NCI-H1105 (cell line): Measurements from ENCODE around the gene PTPRQ.

ENCODE experiments used
- DNase-seq: peaks from one replicate; lab custom pipeline; 2025; lab: John Stamatoyannopoulos, UW

Gene PTPRQ

DNA sequence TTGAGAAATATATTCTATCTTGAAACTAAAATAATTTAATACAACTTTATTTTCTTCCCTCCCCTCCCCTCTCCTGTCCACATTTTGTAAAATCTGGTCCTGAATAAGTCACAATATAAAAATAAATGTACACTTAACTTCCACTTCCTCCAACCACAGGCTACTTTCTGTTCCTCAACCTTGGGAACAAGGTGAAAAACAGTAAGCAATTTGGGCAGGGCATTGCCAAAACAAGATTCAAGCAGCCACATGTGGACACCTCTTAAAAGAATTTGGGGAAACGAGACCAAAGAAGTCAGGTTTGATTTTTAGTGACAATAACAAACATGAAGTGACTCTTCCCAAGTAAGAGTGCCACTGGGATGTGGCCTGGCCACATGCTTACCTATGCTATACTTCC, 115.7 kb downstream of the PTPRQ start:
- no peak for DNase-seq

- no peak for DNase-seq
Measured at GRCh38 chr12:80565271-80565670, 121.2 kb downstream of the PTPRQ start.

DNA sequence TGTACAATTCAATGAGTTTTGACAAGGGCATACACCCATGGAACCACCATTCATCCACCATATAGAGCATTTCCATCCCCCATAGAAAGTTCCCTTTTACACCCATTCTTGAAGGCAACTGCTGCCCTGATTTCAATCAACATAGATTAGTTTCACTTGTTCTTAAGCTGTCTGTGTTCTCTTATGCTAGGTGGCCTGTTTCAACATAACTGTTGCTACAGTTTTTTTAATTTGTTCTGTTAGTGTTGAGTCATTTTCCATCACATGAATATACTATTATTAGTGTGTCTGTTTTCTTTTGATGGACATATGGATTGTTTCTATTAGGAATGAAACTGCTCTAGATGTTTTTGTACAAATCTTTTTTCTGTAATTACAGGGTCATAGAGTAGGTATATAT, 123.4 kb downstream of the PTPRQ start:
- no peak for DNase-seq

DNA sequence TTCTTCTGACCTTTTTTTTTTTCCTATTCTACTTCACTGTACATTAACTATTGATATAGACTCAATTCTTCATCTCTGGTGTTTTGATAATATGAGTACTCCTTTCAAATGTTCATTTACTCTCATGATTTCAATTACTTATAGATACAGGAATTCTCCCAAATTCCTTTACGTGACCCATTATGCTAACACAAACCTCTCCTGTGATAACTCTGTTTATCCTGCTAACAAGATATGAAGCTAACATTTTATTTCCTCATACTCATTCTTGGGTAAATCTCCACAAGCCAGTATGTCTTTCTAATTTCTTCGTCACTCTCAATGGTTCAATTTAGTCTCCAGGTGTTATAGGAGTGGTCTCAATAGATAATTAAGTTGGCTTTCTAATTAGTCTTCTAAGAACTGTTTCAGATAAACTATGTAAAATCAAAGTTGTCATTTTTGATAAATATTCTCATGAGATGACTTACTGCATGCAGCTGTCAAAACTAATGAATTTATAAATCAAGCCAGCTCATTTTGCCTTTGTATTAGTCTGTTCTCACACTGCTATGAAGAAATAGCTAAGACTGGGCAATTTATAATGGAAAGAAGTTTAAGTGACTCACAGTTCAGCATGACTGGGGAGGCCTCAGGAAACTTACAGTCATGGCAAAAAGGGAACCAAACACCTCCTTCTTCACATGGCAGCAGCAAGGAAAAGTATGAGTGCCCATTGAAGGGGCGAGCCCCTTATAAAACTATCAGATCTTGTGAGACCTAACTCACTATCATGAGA, 132.8 kb downstream of the PTPRQ start:
- DNase-seq, result no peak

DNA sequence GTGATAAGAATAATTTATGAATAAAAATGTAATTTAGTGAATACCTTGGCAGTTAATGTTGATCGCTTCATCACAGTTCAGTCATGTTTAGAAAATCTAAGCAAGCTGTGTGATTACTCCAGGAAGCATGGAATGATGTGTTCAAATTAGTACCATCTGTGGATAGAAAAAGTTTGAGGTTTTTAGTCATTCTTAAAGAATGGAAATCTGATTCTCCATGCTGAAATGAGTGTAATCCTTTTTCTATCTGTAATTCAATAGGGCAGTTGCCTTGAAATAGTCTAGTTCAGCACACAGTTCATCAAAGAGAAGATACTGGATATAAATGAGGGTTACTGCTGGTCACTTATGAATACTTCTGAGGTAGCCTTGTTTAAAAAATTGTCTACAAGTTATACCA, 136.2 kb downstream of the PTPRQ start:
- DNase-seq, result no peak

DNA sequence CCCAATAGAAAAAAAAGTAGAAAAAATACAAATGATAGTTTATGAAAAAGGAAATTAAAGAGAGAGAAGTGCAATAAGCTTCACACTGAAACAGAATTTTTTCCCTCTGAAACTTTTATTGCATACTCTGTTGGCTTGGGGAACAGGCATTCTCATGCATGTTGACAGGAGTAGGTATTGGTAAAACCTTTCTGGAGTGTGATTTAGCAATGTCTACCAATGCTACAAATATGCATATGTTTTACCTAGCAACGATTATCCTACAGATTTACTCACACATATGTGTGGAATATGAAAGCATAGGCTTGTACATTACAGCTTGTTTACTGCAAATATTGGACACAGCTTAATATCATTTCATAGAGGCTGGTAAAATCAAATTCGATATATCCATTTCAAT, 137.7 kb downstream of the PTPRQ start:
- no peak for DNase-seq

DNA sequence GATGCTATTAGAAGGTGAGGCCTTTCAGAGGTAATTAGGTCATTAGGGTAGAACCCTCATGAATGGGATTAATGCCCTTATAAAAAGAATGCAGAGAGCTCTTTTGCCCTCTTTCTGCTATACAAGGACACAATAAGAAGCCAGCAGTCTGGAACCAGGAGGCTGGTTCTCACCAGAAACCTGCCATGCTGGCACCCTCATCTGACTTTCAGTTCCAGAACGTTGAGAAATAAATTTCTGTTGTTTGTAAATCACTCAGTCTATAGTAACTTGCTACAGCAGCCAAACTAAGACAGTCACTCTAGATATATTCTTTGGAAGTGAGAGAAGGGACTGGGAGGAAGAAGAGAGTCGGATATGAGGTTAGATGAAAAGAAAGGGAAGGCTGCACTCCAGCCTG, 138.4 kb downstream of the PTPRQ start:
- no peak for DNase-seq

- no peak for DNase-seq
Measured at GRCh38 chr12:80589077-80589476, 145.0 kb downstream of the PTPRQ start.

DNA sequence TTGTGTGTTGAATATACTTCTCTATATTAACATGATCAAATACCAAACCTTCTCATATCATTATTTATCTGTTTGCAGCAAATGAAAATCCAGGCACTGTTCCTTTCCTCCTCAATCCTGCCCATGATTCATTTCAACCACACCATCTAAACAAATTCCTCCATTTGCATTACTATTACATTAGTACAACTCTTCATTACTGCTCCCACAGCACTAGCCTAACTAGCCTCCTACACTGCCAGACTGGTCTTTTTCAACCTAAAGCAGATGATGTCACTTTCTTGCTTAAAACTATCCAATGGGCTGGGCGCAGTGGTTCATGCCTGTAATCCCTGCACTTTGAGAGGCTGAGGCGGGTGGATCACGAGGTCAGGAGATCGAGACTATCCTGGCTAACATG, 146.1 kb downstream of the PTPRQ start:
- no peak for DNase-seq

GRCh38 chr12:80593766-80594165, 149.7 kb downstream of the PTPRQ start:
- DNase-seq, result no peak

GRCh38 chr12:80596509-80596908, 152.5 kb downstream of the PTPRQ start:
- DNase-seq, result no peak

DNA sequence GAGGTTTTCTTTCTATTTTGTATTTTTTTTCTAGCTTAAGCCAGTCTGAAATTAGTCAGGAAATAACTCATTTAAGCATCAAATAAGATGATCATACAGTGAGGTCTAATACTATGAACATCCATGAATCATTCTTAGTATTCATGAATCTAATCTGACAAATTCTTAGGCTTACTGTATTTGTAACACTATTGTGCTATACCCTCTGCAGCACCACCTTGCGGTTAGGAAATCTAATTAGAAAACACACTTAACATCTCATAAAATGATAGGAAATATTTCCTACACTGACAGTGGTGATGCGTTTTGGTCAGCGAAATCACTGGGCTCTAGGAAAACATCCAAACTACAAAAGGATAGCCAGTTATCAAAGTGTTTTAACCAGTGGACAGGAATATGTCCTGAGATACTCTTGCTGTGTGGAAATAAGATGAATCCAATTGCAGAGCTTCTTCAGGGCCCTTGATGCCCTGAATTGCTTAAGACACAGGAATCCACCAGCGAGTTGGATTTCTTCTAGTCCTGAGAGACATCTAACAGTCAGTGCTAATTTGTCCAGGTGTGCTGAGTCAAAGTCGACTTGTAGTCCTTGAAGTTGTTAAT, 154.1 kb downstream of the PTPRQ start:
- DNase-seq, result no peak

- DNase-seq, result no peak
Measured at GRCh38 chr12:80602455-80602854, 158.4 kb downstream of the PTPRQ start.

DNA sequence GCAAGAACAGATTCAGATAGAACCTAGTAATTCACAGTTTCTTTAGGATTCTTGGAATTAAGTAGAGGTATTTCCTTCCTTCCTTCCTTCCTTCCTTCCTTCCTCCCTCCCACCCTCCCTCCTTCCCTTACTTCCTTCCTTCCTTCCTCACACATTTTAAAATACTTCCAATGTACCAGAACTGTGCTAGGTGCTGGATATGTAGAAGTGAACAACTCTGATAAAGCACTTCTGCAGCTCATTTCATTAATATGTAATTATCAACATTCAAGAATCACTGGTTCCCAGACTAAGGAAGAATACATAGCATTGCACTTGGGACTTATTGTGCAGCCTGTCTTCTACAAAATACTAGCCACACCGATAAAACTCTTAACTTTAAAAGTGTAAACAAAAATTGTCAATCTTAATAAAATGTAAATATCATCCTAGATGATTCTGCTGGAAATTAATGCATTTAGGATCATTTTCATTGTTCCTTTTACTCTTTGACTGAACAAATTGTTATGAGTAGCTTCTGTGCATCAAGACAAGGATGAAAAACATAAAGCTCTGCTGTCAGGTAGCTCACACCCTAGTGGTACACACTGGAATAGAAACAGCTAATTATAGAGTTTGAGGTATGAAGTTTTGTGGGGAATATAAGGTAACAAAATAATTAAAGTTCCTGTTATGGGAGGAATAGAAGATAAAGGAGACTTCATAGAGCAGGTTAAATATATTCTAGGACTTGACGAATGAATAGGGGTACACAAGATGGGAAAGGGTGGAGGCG, 163.5 kb downstream of the PTPRQ start:
- no peak for DNase-seq

DNA sequence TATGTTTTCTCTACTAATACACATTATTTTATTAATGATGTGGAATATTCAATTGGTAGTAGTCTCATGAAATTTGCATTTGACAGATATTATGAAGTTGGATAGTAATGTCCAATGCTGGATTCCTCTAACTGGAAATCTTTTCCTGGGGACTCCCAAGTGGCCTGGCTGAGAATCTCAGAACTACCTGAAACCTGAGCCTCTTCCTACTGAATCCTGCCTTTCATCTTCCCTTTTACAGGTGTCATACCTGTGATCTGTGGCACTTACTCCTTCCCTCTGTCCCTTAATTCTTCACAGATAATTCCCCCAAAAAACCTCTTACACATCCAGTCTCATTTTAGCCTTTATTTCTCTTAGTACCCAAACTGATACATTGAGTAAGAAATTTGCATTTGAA, 173.7 kb downstream of the PTPRQ start:
- no peak for DNase-seq

- no peak for DNase-seq
Measured at GRCh38 chr12:80620281-80620680, 176.2 kb downstream of the PTPRQ start.

GRCh38 chr12:80622271-80622670, 178.2 kb downstream of the PTPRQ start:
- no peak for DNase-seq

- DNase-seq, result no peak
Measured at GRCh38 chr12:80625051-80625450, 181.0 kb downstream of the PTPRQ start.

GRCh38 chr12:80625901-80626300, 181.9 kb downstream of the PTPRQ start:
- no peak for DNase-seq

DNA sequence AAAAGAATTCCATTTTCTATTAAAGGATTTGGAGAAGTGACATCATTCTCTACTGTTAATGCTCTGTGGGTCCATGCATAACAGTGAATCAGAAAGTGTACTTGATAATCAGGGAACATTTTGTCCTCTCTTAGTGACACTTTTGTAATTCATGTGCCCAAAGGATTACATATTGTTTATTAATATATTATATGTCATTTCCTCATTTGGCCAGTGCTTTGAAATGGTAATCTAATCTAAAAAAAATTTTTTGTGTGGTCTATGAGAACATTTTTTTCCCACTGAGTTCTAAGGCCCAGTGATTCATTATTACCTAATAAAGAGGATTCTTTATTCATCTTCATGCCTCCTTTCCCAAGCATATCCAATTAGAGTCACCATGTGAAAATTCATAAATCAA, 183.7 kb downstream of the PTPRQ start:
- DNase-seq, result no peak

GRCh38 chr12:80632835-80633234, 188.8 kb downstream of the PTPRQ start:
- no peak for DNase-seq

DNA sequence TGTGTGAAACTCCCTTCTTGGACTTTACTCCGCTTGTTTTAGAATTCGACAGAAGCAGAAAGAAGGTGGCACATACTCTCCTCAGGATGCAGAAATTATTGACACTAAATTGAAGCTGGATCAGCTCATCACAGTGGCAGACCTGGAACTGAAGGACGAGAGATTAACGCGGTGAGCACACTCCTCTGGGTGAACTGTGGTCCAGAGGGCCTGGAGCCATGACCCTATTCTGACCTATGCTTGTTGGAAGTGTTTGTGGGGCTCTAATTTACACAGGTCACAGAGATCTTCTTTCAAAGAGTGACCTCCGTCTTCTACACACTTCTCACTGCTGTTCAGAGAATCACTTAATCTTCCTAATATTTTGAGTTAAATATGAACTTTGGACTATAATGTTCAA, 190.9 kb downstream of the PTPRQ start:
- DNase-seq, result no peak

- DNase-seq, result no peak
Measured at GRCh38 chr12:80636832-80637231, 192.8 kb downstream of the PTPRQ start.
